HL-60 (cell line): Measurements from ENCODE around the gene POFUT1.

Source experiments
- DNase-seq, 2 experiments: peaks; one replicate each; pipeline ENCODE4 v3.0.0-alpha.2; 2010 to 2020; ENCODE audit warnings: low read depth in 1 of 2, low spot score in 1 of 2
- H3K27ac ChIP-seq: fragments of 250-450 bp; sonication (Bioruptor Pico); replicated peaks from 2 replicates; pipeline ENCODE4 v1.5.1; 2020; ENCODE audit warnings: mild to moderate bottlenecking, moderate library complexity
- H3K27me3 ChIP-seq: fragments of 250-450 bp; sonication (Bioruptor Pico); 2 replicates; pipeline ENCODE4 v1.5.1; 2021; ENCODE audit warnings: mild to moderate bottlenecking, moderate library complexity; ENCODE audit not compliant: insufficient read depth, poor library complexity, severe bottlenecking
- H3K4me3 ChIP-seq: replicated peaks from 2 replicates; pipeline ENCODE4 v1.5.1; 2011; ENCODE audit warnings: mild to moderate bottlenecking, control low read depth, low read length; ENCODE audit not compliant: insufficient read depth
- GABPA ChIP-seq: IDR thresholded peaks from 2 replicates; pipeline ENCODE4 v1.6.1; 2012; ENCODE audit warnings: low read depth
- POLR2AphosphoS5 ChIP-seq: IDR thresholded peaks from 2 replicates; pipeline ENCODE4 v1.6.1; 2012; ENCODE audit warnings: low read depth
- SPI1 ChIP-seq: IDR thresholded peaks from 2 replicates; pipeline ENCODE4 v1.6.1; 2012; ENCODE audit warnings: low read depth, mild to moderate bottlenecking, borderline replicate concordance
- TF ChIP-seq, protein P1 (sequence below): IDR thresholded peaks from one replicate; pipeline ENCODE4 v1.5.1; 2011; ENCODE audit warnings: low read length, control low read depth, inconsistent platforms; ENCODE audit not compliant: insufficient read depth
- TF ChIP-seq, protein P2 (sequence below): IDR thresholded peaks from 2 replicates; pipeline ENCODE4 v1.6.1; 2012; ENCODE audit warnings: low read depth; ENCODE audit not compliant: insufficient replicate concordance

POFUT1 gene

GRCh38 chr20:32184961-32185603 lies 22.6 kb upstream of the POFUT1 start:
- no peak overlapping the region for H3K27ac ChIP-seq
- H3K4me3 ChIP-seq, result no peak overlapping the region
- no peak for DNase-seq
- TF ChIP-seq, protein P1, sequence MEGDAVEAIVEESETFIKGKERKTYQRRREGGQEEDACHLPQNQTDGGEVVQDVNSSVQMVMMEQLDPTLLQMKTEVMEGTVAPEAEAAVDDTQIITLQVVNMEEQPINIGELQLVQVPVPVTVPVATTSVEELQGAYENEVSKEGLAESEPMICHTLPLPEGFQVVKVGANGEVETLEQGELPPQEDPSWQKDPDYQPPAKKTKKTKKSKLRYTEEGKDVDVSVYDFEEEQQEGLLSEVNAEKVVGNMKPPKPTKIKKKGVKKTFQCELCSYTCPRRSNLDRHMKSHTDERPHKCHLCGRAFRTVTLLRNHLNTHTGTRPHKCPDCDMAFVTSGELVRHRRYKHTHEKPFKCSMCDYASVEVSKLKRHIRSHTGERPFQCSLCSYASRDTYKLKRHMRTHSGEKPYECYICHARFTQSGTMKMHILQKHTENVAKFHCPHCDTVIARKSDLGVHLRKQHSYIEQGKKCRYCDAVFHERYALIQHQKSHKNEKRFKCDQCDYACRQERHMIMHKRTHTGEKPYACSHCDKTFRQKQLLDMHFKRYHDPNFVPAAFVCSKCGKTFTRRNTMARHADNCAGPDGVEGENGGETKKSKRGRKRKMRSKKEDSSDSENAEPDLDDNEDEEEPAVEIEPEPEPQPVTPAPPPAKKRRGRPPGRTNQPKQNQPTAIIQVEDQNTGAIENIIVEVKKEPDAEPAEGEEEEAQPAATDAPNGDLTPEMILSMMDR, result no peak
- TF ChIP-seq, protein P2, sequence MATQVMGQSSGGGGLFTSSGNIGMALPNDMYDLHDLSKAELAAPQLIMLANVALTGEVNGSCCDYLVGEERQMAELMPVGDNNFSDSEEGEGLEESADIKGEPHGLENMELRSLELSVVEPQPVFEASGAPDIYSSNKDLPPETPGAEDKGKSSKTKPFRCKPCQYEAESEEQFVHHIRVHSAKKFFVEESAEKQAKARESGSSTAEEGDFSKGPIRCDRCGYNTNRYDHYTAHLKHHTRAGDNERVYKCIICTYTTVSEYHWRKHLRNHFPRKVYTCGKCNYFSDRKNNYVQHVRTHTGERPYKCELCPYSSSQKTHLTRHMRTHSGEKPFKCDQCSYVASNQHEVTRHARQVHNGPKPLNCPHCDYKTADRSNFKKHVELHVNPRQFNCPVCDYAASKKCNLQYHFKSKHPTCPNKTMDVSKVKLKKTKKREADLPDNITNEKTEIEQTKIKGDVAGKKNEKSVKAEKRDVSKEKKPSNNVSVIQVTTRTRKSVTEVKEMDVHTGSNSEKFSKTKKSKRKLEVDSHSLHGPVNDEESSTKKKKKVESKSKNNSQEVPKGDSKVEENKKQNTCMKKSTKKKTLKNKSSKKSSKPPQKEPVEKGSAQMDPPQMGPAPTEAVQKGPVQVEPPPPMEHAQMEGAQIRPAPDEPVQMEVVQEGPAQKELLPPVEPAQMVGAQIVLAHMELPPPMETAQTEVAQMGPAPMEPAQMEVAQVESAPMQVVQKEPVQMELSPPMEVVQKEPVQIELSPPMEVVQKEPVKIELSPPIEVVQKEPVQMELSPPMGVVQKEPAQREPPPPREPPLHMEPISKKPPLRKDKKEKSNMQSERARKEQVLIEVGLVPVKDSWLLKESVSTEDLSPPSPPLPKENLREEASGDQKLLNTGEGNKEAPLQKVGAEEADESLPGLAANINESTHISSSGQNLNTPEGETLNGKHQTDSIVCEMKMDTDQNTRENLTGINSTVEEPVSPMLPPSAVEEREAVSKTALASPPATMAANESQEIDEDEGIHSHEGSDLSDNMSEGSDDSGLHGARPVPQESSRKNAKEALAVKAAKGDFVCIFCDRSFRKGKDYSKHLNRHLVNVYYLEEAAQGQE, result no peak
- no peak for TF ChIP-seq GABPA
- no peak for TF ChIP-seq POLR2AphosphoS5
- TF ChIP-seq SPI1, result no peak
- H3K27me3 ChIP-seq, result no peaks in the 10 kb centered on the region

DNA sequence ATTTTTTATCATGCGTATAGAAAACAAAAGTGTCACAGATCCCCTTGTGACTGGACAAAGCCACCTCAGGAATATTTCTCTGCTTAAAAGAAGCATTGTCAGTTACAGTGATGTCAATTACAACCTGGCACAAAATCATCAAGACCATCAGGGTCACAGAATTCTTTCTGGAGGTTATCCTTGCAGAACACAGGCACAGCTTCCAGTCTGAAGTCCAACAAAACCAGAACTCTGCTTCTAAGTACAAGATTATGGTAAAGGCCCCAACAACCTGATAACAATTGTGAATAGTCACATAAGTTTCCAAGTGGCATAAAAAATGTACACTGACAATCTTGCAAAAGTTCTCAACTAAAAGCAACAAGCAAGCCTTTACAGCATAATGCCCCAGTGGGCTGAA lies 21.2 kb upstream of the POFUT1 start:
- DNase-seq, result no peak
- TF ChIP-seq, protein P2, result no peak
- TF ChIP-seq GABPA, result no peak
- TF ChIP-seq, protein P1, result no peak
- no peak for TF ChIP-seq POLR2AphosphoS5
- TF ChIP-seq SPI1, result no peak

DNA sequence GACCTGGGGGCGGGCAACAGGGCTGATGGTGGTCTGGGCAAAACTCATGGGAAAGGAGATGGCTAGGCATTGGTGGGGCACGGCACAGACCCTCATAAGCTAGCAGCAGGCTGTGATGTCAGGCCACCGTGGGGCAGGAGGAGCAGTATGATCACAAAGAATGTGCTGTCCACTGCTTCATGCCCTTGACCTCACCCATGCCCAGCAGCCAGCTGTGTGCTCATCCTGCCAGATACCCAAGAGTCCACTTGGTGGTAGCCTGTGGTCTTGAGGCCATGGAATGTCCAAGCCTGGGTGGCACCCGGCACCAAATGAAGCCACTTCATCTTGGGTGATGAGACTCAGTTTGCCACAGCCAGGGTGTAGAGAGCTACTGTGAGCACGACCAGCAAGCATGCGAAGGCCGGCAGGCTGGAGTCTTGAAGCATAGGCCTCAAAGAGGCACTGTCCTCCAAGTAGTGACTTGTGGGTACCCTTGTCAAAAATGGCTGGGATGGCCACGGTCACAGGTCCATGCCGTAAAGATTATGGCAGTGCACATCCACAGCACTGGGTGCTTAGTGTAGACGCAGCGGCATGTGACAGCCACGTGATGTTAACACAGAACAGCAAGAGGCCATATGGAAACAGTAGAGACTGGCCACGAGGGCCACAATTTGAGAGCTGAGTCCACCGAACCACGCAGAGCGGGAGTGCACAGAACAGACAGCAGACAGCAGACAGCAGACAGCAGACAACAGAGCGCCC lies 19.1 kb upstream of the POFUT1 start:
- DNase-seq, result no peak
- no peaks in the 10 kb centered on the region for H3K27me3 ChIP-seq
- H3K27ac ChIP-seq, result no peak overlapping the region
- H3K4me3 ChIP-seq, result no peak overlapping the region
- TF ChIP-seq, protein P2, result no peak
- TF ChIP-seq POLR2AphosphoS5 (no peak), SPI1 (no peak), GABPA (no peak)
- TF ChIP-seq, protein P1, result no peak

More for the DNA sequence above, 21.2 kb upstream of the POFUT1 start:
- Histone ChIP-seq H3K27me3 (no peaks in the 10 kb centered on the region), H3K27ac (no peak overlapping the region), H3K4me3 (no peak overlapping the region)
